Activated CD4-positive, alpha-beta T cell treated with anti-CD3 and anti-CD28 coated beads for 4 hours (primary cell): Measurements from ENCODE around the gene PRICKLE2.

ENCODE experiments used
- DNase-seq, 2 donors: peaks; one replicate each; pipeline ENCODE4 v3.0.0-alpha.2; 2020

Gene PRICKLE2

GRCh38 chr3:64152676-64153466 is 72.4 kb downstream of the PRICKLE2 start:
- no peak for DNase-seq

- DNase-seq, result no peak
Observed at GRCh38 chr3:64152086-64152485, 73.2 kb downstream of the PRICKLE2 start.

- no peak for DNase-seq
Observed at GRCh38 chr3:64151342-64151871, 73.9 kb downstream of the PRICKLE2 start.

DNA sequence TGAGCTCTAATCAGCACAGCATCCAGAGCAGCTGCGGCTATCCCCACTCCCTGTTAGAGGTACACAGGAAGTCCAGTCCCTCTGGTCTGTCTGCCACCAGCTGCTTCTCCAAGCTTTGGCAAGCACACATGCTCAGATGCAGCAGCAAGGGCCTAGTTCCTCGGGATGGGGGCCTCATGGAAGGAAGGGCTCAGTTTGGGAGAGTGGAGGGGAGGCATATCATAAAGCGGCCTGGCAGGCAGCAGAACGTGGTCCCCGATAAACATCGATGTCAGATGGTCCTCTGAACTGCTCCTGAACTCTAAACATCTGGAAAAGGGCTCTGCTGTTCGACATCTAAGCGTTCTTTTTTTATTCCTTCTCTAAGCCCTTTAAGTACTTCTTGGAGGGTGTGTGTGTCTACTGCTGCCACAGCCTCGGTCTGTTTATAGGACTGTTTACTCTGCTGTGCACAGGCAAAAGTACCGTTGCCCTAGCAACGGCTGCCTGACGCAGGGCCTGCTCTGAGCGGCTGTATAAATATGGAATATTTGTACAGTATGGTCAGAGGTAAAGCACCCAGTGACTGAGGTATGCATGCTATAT is 74.6 kb downstream of the PRICKLE2 start:
- no peak for DNase-seq

- no peak for DNase-seq
Observed at GRCh38 chr3:64149886-64150285, 75.4 kb downstream of the PRICKLE2 start.

GRCh38 chr3:64148955-64149653 is 76.2 kb downstream of the PRICKLE2 start:
- DNase-seq, result no peak

DNA sequence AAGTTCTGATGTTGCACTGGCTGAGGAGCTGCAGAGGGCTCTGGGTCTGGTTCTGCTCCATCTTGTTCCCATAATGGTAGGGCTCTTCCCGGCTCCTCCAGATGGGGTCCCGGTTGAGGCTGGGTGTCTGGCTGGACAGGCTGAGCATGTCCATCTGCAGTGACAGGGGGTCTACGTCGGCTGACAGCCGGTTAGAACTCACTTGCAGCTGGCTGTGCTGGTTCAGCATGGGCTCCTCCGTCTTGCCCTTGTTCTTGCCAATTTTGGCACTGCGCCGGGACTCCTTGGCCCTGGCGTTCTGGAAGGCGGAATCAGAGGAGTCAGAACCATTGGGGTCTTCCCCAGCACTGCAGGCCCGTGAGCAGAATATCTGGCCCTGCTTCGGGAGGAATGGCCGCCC is 78.1 kb downstream of the PRICKLE2 start:
- no peak for DNase-seq

DNA sequence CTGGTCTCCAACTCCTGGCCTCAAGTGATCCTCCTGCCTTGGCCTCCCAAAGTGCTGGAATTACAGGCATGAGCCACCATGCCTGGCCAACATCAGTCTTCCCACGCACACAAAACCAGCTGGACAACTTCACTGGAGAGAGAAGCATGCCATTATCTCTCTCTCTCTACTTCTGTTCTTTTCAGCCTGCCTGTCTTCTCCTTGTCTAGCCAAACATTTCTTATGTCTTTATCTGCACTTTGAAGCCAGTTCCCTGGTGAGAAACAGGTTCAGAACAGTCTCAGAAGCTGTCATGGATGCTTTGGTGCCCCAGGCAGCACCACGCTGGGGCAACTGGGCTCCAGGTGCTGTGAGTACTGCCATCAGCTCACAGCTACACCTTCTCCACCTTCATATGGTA is 79.8 kb downstream of the PRICKLE2 start:
- DNase-seq, result no peak

- no peak for DNase-seq
Observed at GRCh38 chr3:64144241-64144900, 80.9 kb downstream of the PRICKLE2 start.

DNA sequence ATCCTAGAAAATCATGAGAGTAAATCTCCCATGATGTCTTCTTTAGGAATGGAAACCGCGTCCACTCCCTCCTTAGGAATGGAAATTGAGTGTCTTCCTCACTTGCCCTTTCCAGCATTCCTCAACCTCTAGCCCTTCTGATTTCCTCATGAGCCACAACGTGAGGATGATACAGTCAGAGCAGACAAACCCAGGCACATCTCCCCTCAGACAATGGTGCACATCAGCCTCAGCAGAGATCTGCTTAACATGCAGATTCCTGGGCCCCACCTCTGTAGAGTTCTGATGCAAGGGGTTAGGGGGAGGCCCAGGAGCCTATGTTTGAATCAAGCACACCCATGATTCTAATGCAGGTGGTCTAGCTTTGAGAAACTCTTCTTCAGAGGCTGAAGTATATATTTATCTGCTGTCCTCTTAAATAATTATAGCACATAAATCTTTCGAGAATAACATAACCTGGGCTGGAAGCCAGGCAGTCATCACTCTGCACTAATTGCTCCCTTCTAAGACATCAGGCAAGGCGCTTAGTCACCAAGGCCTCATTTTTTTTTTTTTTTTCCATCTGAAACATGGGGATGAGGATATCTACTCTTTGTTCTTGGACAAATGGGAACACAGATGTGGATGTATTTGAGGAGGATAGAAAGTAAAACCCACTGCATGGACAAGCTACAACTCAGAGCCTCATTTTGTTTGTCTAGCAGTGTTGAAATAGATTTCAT is 81.7 kb downstream of the PRICKLE2 start:
- no peak for DNase-seq

GRCh38 chr3:64141476-64141875 is 83.8 kb downstream of the PRICKLE2 start:
- no peak for DNase-seq

DNA sequence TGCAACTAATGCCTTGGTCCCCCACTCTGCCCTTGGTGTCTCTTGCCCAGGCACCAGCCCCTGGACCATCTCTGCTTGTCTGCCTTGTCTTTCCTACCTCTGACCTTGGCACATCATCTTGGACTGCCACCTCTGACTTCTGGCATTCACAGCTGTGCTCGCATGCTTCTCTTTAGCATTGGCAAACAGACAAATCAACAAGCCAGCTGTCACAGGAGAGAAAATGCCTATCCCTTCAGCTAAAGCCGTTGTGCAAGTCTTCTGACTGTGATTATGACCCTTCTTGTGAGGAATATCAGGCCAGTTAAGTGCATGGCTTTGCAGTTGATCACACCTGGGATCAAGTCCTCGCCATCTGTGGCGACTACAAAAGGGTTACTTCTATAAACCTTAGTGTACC is 84.6 kb downstream of the PRICKLE2 start:
- no peak for DNase-seq

- no peak for DNase-seq
Observed at GRCh38 chr3:64138656-64139375, 86.5 kb downstream of the PRICKLE2 start.

DNA sequence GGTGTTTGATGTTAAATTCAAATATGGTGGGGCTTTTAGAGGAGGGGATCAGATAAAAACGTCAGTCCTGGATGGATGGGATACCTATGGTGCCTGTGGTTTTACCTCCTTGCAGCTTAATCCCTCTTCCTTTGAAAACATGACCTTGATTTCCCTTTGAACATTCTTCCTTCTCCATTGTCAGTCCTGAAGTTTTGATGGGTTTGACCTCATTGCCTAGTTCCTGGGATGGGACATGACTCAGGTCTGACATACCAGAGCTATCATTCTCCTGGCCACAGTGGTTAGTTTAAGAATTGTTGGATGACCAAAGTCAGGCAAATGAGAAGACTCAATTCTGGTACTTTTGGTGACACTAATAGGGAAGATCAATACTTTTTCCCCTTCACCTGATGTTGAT is 87.2 kb downstream of the PRICKLE2 start:
- no peak for DNase-seq

- DNase-seq, result no peak
Observed at GRCh38 chr3:64134882-64135281, 90.4 kb downstream of the PRICKLE2 start.

GRCh38 chr3:64133987-64134386 is 91.3 kb downstream of the PRICKLE2 start:
- DNase-seq, result no peak

DNA sequence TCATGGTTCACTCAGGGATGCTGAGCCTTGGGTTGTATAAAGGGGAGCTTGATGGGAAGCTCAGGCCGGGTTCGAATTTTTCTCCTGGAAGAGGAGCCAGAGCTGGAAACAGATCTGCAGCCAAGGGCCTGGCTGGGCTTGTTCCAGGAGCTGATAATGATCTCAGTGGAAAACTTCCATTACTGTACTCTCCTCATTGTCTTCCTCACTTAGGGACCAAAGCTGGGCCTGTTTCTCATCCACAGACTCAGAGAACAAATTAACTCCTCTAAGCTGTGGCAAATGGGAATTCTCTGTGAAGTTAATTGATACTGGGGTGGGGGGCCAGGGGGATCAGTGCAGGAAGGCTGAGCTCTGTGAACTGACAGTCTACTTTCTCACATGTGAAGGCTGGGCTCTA is 92.0 kb downstream of the PRICKLE2 start:
- DNase-seq, result no peak

DNA sequence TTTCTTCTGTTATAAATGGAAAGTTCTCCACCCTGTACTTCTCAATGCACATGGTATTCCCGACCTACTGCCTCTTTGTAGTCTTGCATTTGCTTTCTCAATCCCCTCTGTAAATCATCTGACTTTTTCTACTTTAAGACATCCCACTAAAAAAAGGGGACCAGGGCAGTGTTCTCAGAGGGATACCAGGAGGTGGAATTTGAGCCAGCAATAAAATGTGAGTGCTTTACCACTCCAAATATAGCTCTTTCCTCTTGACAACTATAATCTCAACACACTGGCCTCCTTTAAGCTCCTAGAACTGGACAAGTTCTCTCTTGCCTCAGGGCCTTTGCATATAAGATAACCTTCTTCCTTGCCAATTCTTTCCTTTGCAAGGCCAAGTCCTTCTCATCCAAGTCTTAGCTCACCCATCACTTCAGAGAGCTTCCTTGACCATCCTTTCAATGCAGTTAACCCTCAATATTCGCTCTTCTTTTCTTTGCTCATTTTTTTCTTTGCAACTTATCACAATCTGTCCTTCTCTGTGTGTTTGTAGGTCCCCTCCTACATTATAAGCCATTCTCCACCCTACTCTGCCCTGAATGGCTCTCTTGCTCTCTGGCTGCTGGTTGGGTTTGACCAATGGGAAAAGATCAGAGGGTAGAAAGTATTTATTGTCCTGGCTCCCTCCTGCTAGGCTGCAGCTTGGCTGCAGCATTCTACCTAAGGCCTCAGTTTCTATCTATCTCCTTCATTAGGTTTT is 93.4 kb downstream of the PRICKLE2 start:
- DNase-seq, result no peak

- DNase-seq, result no peak
Observed at GRCh38 chr3:64130436-64130835, 94.8 kb downstream of the PRICKLE2 start.

- no peak for DNase-seq
Observed at GRCh38 chr3:64129581-64129980, 95.7 kb downstream of the PRICKLE2 start.

DNA sequence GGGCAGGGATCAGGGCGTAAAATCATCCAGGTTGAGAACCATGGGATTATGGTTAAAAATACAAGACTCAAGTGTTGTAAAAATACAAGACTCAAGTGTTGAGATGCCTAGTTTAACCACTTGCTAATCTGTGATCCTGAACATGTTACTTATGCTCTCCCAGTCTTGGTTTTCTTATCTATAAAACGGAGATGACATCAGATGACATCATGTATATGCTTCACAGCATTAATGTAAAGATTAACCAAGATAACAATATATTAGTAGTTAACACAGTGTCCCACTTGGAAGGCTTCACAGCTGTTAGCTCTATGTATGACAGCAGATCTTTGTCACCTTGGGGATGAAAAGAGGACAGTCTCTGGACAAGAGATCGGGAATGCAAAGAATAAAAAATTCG is 96.2 kb downstream of the PRICKLE2 start:
- no peak for DNase-seq
